ENCODE data around the gene DENND1B.

- TF ChIP-seq EZH2 (IDR thresholded peaks at IDR 0.05; ENCODE audit: low read depth) (no peak), CTCF (conservative IDR thresholded peaks at IDR 0.05) (no peak)
Observed at GRCh38 chr1:197598935-197599334, 176.3 kb downstream of the DENND1B start.
